C4-2B (cell line): ENCODE data around the gene TNFSF10.

ENCODE experiments used
- H3K27ac ChIP-seq: fragments of 450-650 bp; 2 replicates; pipeline ENCODE4 v1.5.1; 2017
- CTCF ChIP-seq: fragments of 450-650 bp; conservative IDR thresholded peaks from 2 replicates; pipeline ENCODE4 v1.5.1; 2017; ENCODE audit warnings: mild to moderate bottlenecking
- ZFX ChIP-seq: fragments of 450-650 bp; IDR thresholded peaks from 2 replicates; pipeline ENCODE4 v1.6.1; 2017

The TNFSF10 gene

GRCh38 chr3:172542999-172543398 lies 19.8 kb upstream of the TNFSF10 start:
- no peak for TF ChIP-seq ZFX
- no peak for TF ChIP-seq CTCF
- H3K27ac ChIP-seq, result peak overlapping the region; percentile 54

- TF ChIP-seq CTCF, result no peak
- TF ChIP-seq ZFX, result no peak
- peak overlapping the region; percentile 82 for H3K27ac ChIP-seq
Measured at GRCh38 chr3:172541945-172542488, 18.8 kb upstream of the TNFSF10 start.

GRCh38 chr3:172540049-172540448 lies 16.8 kb upstream of the TNFSF10 start:
- no peak overlapping the region for H3K27ac ChIP-seq
- no peak for TF ChIP-seq CTCF
- no peak for TF ChIP-seq ZFX

GRCh38 chr3:172539273-172539672 lies 16.0 kb upstream of the TNFSF10 start:
- peak overlapping the region; percentile 5; the same call in 1 of the 2 replicates for H3K27ac ChIP-seq
- no peak for TF ChIP-seq CTCF
- TF ChIP-seq ZFX, result no peak

GRCh38 chr3:172538368-172539151 lies 15.3 kb upstream of the TNFSF10 start:
- TF ChIP-seq CTCF (no peak), ZFX (no peak)
- H3K27ac ChIP-seq, result peak overlapping the region; percentile 55

GRCh38 chr3:172537507-172538158 lies 14.4 kb upstream of the TNFSF10 start:
- TF ChIP-seq ZFX (no peak), CTCF (no peak)
- peak overlapping the region; percentile 88 for H3K27ac ChIP-seq

GRCh38 chr3:172536993-172537419 lies 13.8 kb upstream of the TNFSF10 start:
- H3K27ac ChIP-seq, result peak overlapping the region; percentile 88
- TF ChIP-seq CTCF (no peak), ZFX (no peak)
